GM12878 (cell line): Measurements from ENCODE around the gene OTUD5. TPM values are rescaled to one million over a fixed set of nuclear protein-coding genes. Genes with fewer than 3 reads are reported as not detected.

Source experiments
- BCL3 ChIP-seq: IDR thresholded peaks from 2 replicates; pipeline ENCODE4 v1.6.1; 2011; ENCODE audit warnings: borderline replicate concordance, low read depth, mild to moderate bottlenecking, moderate library complexity, low read length; ENCODE audit not compliant: insufficient read depth, poor library complexity, severe bottlenecking
- E4F1 ChIP-seq: fragments of 450-650 bp; IDR thresholded peaks from 2 replicates; pipeline ENCODE4 v1.6.1; 2018; ENCODE audit warnings: borderline replicate concordance, mild to moderate bottlenecking; ENCODE audit not compliant: partially characterized antibody
- EGR1 ChIP-seq, 2 experiments: IDR thresholded peaks; 1 replicate in 1 of 2; 2 replicates in 1 of 2; pipeline ENCODE4 v1.6.1; 2011 to 2012; ENCODE audit warnings: low read depth in 2 of 2, low read length in 2 of 2, borderline replicate concordance in 1 of 2, mild to moderate bottlenecking in 1 of 2, moderate library complexity in 1 of 2
- FOXK2 ChIP-seq: fragments of 450-650 bp; IDR thresholded peaks from 2 replicates; pipeline ENCODE4 v1.6.1; 2017; ENCODE audit warnings: mild to moderate bottlenecking, moderate library complexity
- IKZF1 ChIP-seq: fragments of 450-650 bp; conservative IDR thresholded peaks from 2 replicates; pipeline ENCODE4 v1.6.1; 2017; ENCODE audit warnings: antibody characterized with exemption, mild to moderate bottlenecking
- IRF3 ChIP-seq: fragments of 450-650 bp; IDR thresholded peaks from 2 replicates; pipeline ENCODE4 v1.6.1; 2014; ENCODE audit warnings: mild to moderate bottlenecking
- KLF5 ChIP-seq: fragments of 450-650 bp; IDR thresholded peaks from 2 replicates; pipeline ENCODE4 v1.6.1; 2014; ENCODE audit warnings: mild to moderate bottlenecking; ENCODE audit not compliant: partially characterized antibody
- RUNX3 ChIP-seq: IDR thresholded peaks from 2 replicates; pipeline ENCODE4 v1.6.1; 2012; ENCODE audit warnings: low read length, inconsistent platforms
- USF2 ChIP-seq: IDR thresholded peaks from 2 replicates; pipeline ENCODE4 v1.6.1; 2011; ENCODE audit warnings: low read depth, low read length, improper control_type of control experiment, borderline replicate concordance
- ZBED1 ChIP-seq: IDR thresholded peaks from 2 replicates; pipeline ENCODE4 v1.6.1; 2016; ENCODE audit warnings: borderline replicate concordance
- polyA plus RNA-seq, 11 experiments: library from polyadenylated mRNA; depleted of rRNA in 4 of 11; unstranded in 6 of 11; stranded (reverse) in 5 of 11; fragments of >200 nt; fragmentation: Nextera tagmentation in 4 of 11; fragmentation: Illumina TruSeq in 1 of 11; extraction: Ambion mirVana in 4 of 11; extraction: Trizol in 1 of 11; gene quantifications; 1 replicate in 1 of 11; 2 replicates in 10 of 11; pipeline versions ENCODE4 v1.2.1 to v1.2.3, GENCODE V29; 2011 to 2016; ENCODE audit warnings: inconsistent platforms in 2 of 11, missing spikeins in 2 of 11, low read depth in 1 of 11
- total RNA-seq, 4 experiments: library from RNA; depleted of rRNA in 3 of 4; stranded (reverse); fragments of >200 nt in 3 of 4; fragmentation: Illumina TruSeq in 1 of 4; extraction: Trizol in 1 of 4; gene quantifications; 2 replicates each; pipeline versions ENCODE4 v1.2.1 to v1.2.3, GENCODE V29; 2013 to 2021

OTUD5 gene
- total and polyA plus RNA-seq, 10 of the 15 experiments (the other 5 are each of a cell fraction or from before 2014, with no cell fraction given), result 2.0 to 50.3 (median 22.7) TPM

GRCh38 chrX:49001521-49002090 is 44.2 kb upstream of the OTUD5 start (continued):
- TF ChIP-seq IRF3 (no peak), USF2 (no peak), EGR1 (IDR thresholded peaks at IDR 0.05; ENCODE audit: borderline replicate concordance in 1 of 2, low read depth in 2 of 2, low read length in 2 of 2) (no peak), IKZF1 (0 out of 2 replicates have a peak, but pooled peaks have one; percentile 9), KLF5 (no peak), E4F1 (no peak), ZBED1 (no peak), BCL3 (no peak), FOXK2 (peak; percentile 88), RUNX3 (peak; percentile 10; the same call in 1 of the 2 replicates)
